Subcutaneous adipose tissue (tissue), 4 donors: ENCODE results near the gene FAM193A. TPM values are rescaled to one million over a fixed set of nuclear protein-coding genes. Genes with fewer than 3 reads are reported as not detected.

ENCODE experiments used
- total RNA-seq, 4 donors: library from RNA; depleted of rRNA; stranded (reverse); fragments of >200 nt; gene quantifications; one replicate each; pipeline ENCODE4 v1.1.0, GENCODE V29; 2016
- TF ChIP-seq, protein P1 (sequence below): fragments of 450-650 bp; IDR thresholded peaks from one replicate; pipeline ENCODE4 v1.5.1; 2016; ENCODE audit warnings: low read depth, mild to moderate bottlenecking, control low read depth, antibody characterized with exemption, moderate library complexity

The FAM193A gene
- total RNA-seq, 4 donors from 2014 or later: 16.5 to 39.2 (median 24.0) TPM

- TF ChIP-seq, protein P1, sequence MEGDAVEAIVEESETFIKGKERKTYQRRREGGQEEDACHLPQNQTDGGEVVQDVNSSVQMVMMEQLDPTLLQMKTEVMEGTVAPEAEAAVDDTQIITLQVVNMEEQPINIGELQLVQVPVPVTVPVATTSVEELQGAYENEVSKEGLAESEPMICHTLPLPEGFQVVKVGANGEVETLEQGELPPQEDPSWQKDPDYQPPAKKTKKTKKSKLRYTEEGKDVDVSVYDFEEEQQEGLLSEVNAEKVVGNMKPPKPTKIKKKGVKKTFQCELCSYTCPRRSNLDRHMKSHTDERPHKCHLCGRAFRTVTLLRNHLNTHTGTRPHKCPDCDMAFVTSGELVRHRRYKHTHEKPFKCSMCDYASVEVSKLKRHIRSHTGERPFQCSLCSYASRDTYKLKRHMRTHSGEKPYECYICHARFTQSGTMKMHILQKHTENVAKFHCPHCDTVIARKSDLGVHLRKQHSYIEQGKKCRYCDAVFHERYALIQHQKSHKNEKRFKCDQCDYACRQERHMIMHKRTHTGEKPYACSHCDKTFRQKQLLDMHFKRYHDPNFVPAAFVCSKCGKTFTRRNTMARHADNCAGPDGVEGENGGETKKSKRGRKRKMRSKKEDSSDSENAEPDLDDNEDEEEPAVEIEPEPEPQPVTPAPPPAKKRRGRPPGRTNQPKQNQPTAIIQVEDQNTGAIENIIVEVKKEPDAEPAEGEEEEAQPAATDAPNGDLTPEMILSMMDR: no peak
These were observed 150.2 kb downstream of the FAM193A start for GRCh38 chr4:2686379-2687265.

GRCh38 chr4:2688281-2688680 is 151.8 kb downstream of the FAM193A start:
- TF ChIP-seq, protein P1: no peak

GRCh38 chr4:2688697-2689096 is 152.2 kb downstream of the FAM193A start:
- TF ChIP-seq, protein P1: no peak

DNA sequence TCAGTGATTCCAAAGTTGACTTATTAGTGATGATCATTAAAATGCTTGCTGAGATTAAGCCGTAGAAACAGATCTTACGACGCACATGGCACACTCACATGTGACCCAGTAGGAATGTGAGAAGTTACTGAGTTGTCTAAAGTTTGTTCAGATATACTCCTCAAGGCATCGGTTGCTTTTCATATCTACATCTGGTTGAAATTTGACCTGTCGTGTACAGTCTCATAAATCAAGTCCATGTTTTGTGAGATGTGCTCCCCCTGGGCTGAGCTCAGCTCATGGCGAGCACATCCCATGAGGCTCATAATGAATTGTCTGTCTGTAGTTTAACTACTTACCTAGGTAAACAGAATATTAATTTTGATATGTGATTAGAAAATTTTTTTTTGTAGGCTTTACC is 152.7 kb downstream of the FAM193A start:
- TF ChIP-seq, protein P1: no peak

- TF ChIP-seq, protein P1: no peak
These were observed 153.6 kb downstream of the FAM193A start for GRCh38 chr4:2689825-2690700.

DNA sequence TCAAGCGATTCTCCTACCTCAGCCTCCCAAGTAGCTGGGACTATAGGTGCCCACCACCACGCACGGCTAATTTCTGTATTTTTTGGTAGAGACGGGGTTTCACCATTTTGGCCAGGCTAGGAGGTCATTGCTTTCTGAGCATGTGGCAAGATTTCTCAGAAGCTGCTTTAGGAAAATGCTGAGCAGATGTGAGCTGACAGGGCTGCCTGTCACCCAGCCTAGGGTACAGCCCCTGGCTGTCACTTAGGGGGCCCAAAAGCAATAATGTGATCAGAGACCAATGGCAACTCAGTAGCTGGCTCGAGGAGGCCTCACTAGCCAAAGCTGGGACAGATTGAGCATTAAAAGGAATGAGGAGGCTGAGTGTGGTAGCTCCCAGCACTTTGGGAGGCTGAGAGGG is 154.9 kb downstream of the FAM193A start:
- TF ChIP-seq, protein P1: no peak

- TF ChIP-seq, protein P1: no peak
These were observed 155.5 kb downstream of the FAM193A start for GRCh38 chr4:2691952-2692435.
